ENCODE results near the gene RABGAP1L. TPM values are rescaled to one million over a fixed set of nuclear protein-coding genes. Genes with fewer than 3 reads are reported as not detected.

Gene RABGAP1L
- total and polyA plus RNA-seq, 2 donors from 2014 or later = 16.2 to 48.5 TPM

DNA sequence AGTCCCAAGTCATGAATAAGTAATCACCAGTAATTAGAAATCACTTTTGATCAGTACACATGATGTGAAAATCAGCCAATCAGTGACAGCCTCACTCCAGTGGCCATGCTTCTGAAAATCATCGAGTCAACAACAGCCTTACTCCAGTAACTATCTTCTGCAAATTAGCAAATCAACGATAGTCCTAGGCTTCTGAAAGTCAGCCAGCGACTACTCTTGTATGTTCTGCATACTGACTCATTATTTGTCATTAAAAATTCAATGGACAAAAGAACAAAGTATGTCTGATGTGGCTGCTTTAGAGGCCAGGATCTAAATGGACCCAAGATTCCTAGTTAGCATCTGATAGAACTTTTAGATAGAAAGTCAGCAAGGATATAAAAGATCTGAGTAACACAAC lies 391.0 kb downstream of the RABGAP1L start:
- Histone ChIP-seq H3K9me3 (ENCODE audit: control insufficient read depth in 2 of 3, insufficient read depth in 1 of 3, low read length in 3 of 3) (no peaks in the 10 kb centered on the region), H3K4me1 (ENCODE audit: control insufficient read depth in 2 of 3, insufficient read depth in 2 of 3, low read depth in 1 of 3, low read length in 3 of 3) (no peaks in the 10 kb centered on the region), H3K27me3 (ENCODE audit: control insufficient read depth, insufficient read depth, low read length) (no peaks in the 10 kb centered on the region), H3K4me3 (ENCODE audit: low read length in 3 of 3) (no peak overlapping the region), H3K27ac (ENCODE audit: low read depth in 2 of 2, low read length in 2 of 2) (no peak overlapping the region), H3K9ac (ENCODE audit: low read length in 3 of 3) (no peak overlapping the region), H3K36me3 (ENCODE audit: control insufficient read depth in 2 of 3, insufficient read depth in 3 of 3, low read length in 3 of 3) (no peaks in the 10 kb centered on the region)
- TF ChIP-seq, protein P1, sequence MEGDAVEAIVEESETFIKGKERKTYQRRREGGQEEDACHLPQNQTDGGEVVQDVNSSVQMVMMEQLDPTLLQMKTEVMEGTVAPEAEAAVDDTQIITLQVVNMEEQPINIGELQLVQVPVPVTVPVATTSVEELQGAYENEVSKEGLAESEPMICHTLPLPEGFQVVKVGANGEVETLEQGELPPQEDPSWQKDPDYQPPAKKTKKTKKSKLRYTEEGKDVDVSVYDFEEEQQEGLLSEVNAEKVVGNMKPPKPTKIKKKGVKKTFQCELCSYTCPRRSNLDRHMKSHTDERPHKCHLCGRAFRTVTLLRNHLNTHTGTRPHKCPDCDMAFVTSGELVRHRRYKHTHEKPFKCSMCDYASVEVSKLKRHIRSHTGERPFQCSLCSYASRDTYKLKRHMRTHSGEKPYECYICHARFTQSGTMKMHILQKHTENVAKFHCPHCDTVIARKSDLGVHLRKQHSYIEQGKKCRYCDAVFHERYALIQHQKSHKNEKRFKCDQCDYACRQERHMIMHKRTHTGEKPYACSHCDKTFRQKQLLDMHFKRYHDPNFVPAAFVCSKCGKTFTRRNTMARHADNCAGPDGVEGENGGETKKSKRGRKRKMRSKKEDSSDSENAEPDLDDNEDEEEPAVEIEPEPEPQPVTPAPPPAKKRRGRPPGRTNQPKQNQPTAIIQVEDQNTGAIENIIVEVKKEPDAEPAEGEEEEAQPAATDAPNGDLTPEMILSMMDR (IDR thresholded peaks at IDR 0.05; ENCODE audit: borderline replicate concordance, extremely low read depth, insufficient read depth) = no peak
- FAIRE-seq (no peak), DNase-seq (no peak)
- intact Hi-C loops (cut with DNase I) = no loop called here

DNA sequence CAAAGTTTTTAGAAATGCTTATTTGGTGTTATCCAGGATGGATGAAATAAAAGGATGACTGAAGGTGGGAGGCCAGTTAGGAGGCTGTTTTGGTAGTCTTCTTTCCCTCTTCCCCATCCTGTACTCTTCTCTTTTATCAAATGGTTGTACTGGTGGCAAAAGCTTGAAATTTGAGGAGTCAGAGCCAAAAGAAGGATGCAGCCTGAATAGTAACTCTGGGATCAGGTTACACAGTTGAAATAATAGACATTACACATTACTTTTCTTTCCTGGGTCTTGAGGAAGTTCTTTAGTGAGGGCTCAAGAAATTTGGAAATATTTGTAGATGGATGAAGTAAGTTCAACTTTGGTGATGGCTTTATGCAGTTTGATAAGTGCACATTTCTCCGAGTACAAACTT lies 397.1 kb downstream of the RABGAP1L start:
- Histone ChIP-seq H3K9ac (ENCODE audit: low read length in 3 of 3) (no peak overlapping the region), H3K4me3 (ENCODE audit: low read length in 3 of 3) (no peak overlapping the region), H3K9me3 (ENCODE audit: control insufficient read depth in 2 of 3, insufficient read depth in 1 of 3, low read length in 3 of 3) (no peaks in the 10 kb centered on the region), H3K4me1 (ENCODE audit: control insufficient read depth in 2 of 3, insufficient read depth in 2 of 3, low read depth in 1 of 3, low read length in 3 of 3) (no peaks in the 10 kb centered on the region), H3K27me3 (ENCODE audit: control insufficient read depth, insufficient read depth, low read length) (no peaks in the 10 kb centered on the region), H3K36me3 (ENCODE audit: control insufficient read depth in 2 of 3, insufficient read depth in 3 of 3, low read length in 3 of 3) (no peaks in the 10 kb centered on the region), H3K27ac (ENCODE audit: low read depth in 2 of 2, low read length in 2 of 2) (no peak overlapping the region)
- no peak for FAIRE-seq
- TF ChIP-seq, protein P1 (IDR thresholded peaks at IDR 0.05; ENCODE audit: borderline replicate concordance, extremely low read depth, insufficient read depth) = no peak
- no peak for DNase-seq
- intact Hi-C loops (cut with DNase I) = no loop called here

DNA sequence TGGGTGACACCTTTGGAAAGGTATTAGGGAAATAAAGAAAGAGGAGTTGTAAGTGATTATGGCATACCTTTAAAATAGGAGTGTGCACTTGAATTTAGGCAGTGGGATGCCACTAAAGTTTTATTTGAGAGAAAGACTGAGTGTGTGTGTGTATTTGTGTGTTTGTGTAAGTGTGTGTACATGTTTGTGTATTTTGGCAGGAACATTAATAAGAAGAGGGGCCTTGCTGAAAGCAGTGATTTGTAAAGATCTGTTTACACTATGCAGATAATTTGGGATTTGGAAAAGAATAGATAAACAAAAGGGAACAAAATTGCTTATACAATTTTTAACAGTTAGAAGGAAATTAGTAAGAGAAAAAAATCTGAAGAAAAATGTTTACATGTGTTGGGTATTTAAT lies 409.2 kb downstream of the RABGAP1L start:
- FAIRE-seq = no peak

More for the DNA sequence above, 409.2 kb downstream of the RABGAP1L start:
- no peaks in the 10 kb centered on the region for H3K36me3 ChIP-seq (ENCODE audit: control insufficient read depth in 2 of 3, insufficient read depth in 3 of 3, low read length in 3 of 3)
- H3K9me3 ChIP-seq (ENCODE audit: control insufficient read depth in 2 of 3, insufficient read depth in 1 of 3, low read length in 3 of 3) = no peaks in the 10 kb centered on the region
- no peak overlapping the region for H3K4me3 ChIP-seq (ENCODE audit: low read length in 3 of 3)
- H3K27ac ChIP-seq (ENCODE audit: low read depth in 2 of 2, low read length in 2 of 2) = no peak overlapping the region
- H3K4me1 ChIP-seq (ENCODE audit: control insufficient read depth in 2 of 3, insufficient read depth in 2 of 3, low read depth in 1 of 3, low read length in 3 of 3) = no peaks in the 10 kb centered on the region
- TF ChIP-seq, protein P1 (IDR thresholded peaks at IDR 0.05; ENCODE audit: borderline replicate concordance, extremely low read depth, insufficient read depth) = no peak
- H3K9ac ChIP-seq (ENCODE audit: low read length in 3 of 3) = no peak overlapping the region
- H3K27me3 ChIP-seq (ENCODE audit: control insufficient read depth, insufficient read depth, low read length) = no peaks in the 10 kb centered on the region
- no peak for DNase-seq
- intact Hi-C loops (cut with DNase I) = no loop called here
